OCI-LY3 (cell line): Measurements from ENCODE around the gene VDAC1.

Experiments
- H2AFZ ChIP-seq: fragments of 200-600, 300-600 bp; shearing (Covaris generic); 2 replicates; pipeline ENCODE4 v1.6.0; 2014; ENCODE audit warnings: antibody characterized with exemption, low read depth, low read length
- H3K27ac ChIP-seq: fragments of 200-600, 300-600 bp; sonication (generic); 2 replicates; pipeline ENCODE4 v1.5.1; 2014; ENCODE audit warnings: mild to moderate bottlenecking, low read length, moderate library complexity, mixed read lengths
- H3K27me3 ChIP-seq: fragments of 200-600, 300-600 bp; sonication (generic); 2 replicates; pipeline ENCODE4 v1.6.1; 2014; ENCODE audit warnings: low read depth, low read length, mixed read lengths
- H3K36me3 ChIP-seq: fragments of 200-600, 300-600 bp; sonication (generic); replicated peaks from 2 replicates; pipeline ENCODE3; 2014; ENCODE audit warnings: low read depth, low read length, mixed read lengths
- H3K4me1 ChIP-seq: fragments of 300-600, 200-600 bp; sonication (generic); 2 replicates; pipeline ENCODE4 v1.6.1; 2014; ENCODE audit warnings: low read length, mixed read lengths
- H3K4me2 ChIP-seq: fragments of 200-600, 300-600 bp; sonication (generic); 2 replicates; pipeline ENCODE4 v1.6.1; 2014; ENCODE audit warnings: low read length, mixed read lengths
- H3K4me3 ChIP-seq: fragments of 300-600, 200-600 bp; sonication (generic); 2 replicates; pipeline ENCODE4 v1.5.1; 2014; ENCODE audit warnings: antibody characterized with exemption, mild to moderate bottlenecking, low read length, moderate library complexity
- H3K79me2 ChIP-seq: fragments of 300-600, 200-600 bp; shearing (Covaris generic); 2 replicates; pipeline ENCODE4 v1.6.1; 2014; ENCODE audit warnings: mild to moderate bottlenecking, low read length, mixed read lengths
- H3K9ac ChIP-seq: fragments of 300-600, 200-600 bp; shearing (Covaris generic); 2 replicates; pipeline ENCODE4 v1.6.0; 2014; ENCODE audit warnings: mild to moderate bottlenecking, low read length, moderate library complexity
- H3K9me3 ChIP-seq: fragments of 200-600, 300-600 bp; shearing (Covaris generic); 2 replicates; pipeline ENCODE4 v1.6.1; 2014; ENCODE audit warnings: low read length, mixed read lengths; ENCODE audit not compliant: insufficient read depth
- H4K20me1 ChIP-seq: fragments of 200-600, 300-600 bp; sonication (generic); 2 replicates; pipeline ENCODE4 v1.6.1; 2016; ENCODE audit warnings: low read length, mixed read lengths; ENCODE audit not compliant: insufficient read depth
- CTCF ChIP-seq: fragments of 200-600, 300-600 bp; sonication (generic); IDR thresholded peaks from 2 replicates; pipeline ENCODE4 v1.5.1; 2014; ENCODE audit warnings: antibody characterized with exemption, low read length, low read depth
- EZH2phosphoT487 ChIP-seq: fragments of 200-600 bp; shearing (Covaris generic); IDR thresholded peaks from 2 replicates; pipeline ENCODE4 v1.6.1; 2018; ENCODE audit warnings: antibody characterized with exemption, mixed run types, low read depth

VDAC1 gene

GRCh38 chr5:133928587-133929393 lies 76.0 kb downstream of the VDAC1 start:
- H2AFZ ChIP-seq, result peak overlapping the region; percentile 87
- peak overlapping the region; percentile 80 for H3K4me2 ChIP-seq
- TF ChIP-seq EZH2phosphoT487 (no peak), CTCF (no peak)
- no peaks in the 10 kb centered on the region for H3K79me2 ChIP-seq
- H3K4me1 ChIP-seq, result peaks cover 47% of the 10 kb centered on the region
- no peaks in the 10 kb centered on the region for H3K27me3 ChIP-seq
- H3K4me3 ChIP-seq, result peak overlapping the region; percentile 59
- H3K36me3 ChIP-seq, result no peaks in the 10 kb centered on the region
- peak overlapping the region; percentile 92 for H3K27ac ChIP-seq
- H3K9me3 ChIP-seq, result no peaks in the 10 kb centered on the region
- H3K9ac ChIP-seq, result peak overlapping the region; percentile 68
- H4K20me1 ChIP-seq, result no peaks in the 10 kb centered on the region

GRCh38 chr5:133927300-133928180 lies 77.2 kb downstream of the VDAC1 start:
- Histone ChIP-seq H2AFZ (no peak overlapping the region), H3K4me2 (no peak overlapping the region), H3K27me3 (no peaks in the 10 kb centered on the region), H3K27ac (no peak overlapping the region), H3K4me3 (no peak overlapping the region), H3K9me3 (no peaks in the 10 kb centered on the region), H3K4me1 (peaks cover 39% of the 10 kb centered on the region), H3K9ac (no peak overlapping the region), H3K36me3 (no peaks in the 10 kb centered on the region), H4K20me1 (no peaks in the 10 kb centered on the region), H3K79me2 (no peaks in the 10 kb centered on the region)
- TF ChIP-seq EZH2phosphoT487 (no peak), CTCF (no peak)

- H3K27me3 ChIP-seq, result no peaks in the 10 kb centered on the region
- no peak overlapping the region for H3K27ac ChIP-seq
- H2AFZ ChIP-seq, result no peak overlapping the region
- peaks cover 35% of the 10 kb centered on the region for H3K4me1 ChIP-seq
- H3K9ac ChIP-seq, result no peak overlapping the region
- H3K36me3 ChIP-seq, result no peaks in the 10 kb centered on the region
- H3K9me3 ChIP-seq, result no peaks in the 10 kb centered on the region
- H3K79me2 ChIP-seq, result no peaks in the 10 kb centered on the region
- no peak overlapping the region for H3K4me2 ChIP-seq
- H3K4me3 ChIP-seq, result no peak overlapping the region
- H4K20me1 ChIP-seq, result no peaks in the 10 kb centered on the region
- TF ChIP-seq CTCF, result no peak
- TF ChIP-seq EZH2phosphoT487, result no peak
Observed at GRCh38 chr5:133926489-133927299, 78.1 kb downstream of the VDAC1 start.
